GM12873 (cell line): ENCODE results near the gene NUDCD2.
A peak's percentile ranks its signal among the peaks of the same experiment; 100 is the strongest.

Source experiments
- CTCF ChIP-seq: IDR thresholded peaks from 2 replicates; pipeline ENCODE4 v1.5.1; 2012; ENCODE audit warnings: low read depth, mild to moderate bottlenecking, moderate library complexity, low read length, control low read depth; ENCODE audit not compliant: insufficient read depth; ENCODE audit errors: missing control alignments

Gene NUDCD2

GRCh38 chr5:163459819-163460561 lies at the start of gene NUDCD2:
Gene NUDCD2, minus strand, starts transcription at chr5:163460102. Its CDS starts 52 bp downstream, at chr5:163460050.
- TF ChIP-seq CTCF, result peak; percentile 25

- no peak for TF ChIP-seq CTCF
These were observed 49.5 kb upstream of the NUDCD2 start for GRCh38 chr5:163509291-163509951.

- TF ChIP-seq CTCF, result no peak
These were observed 48.9 kb upstream of the NUDCD2 start for GRCh38 chr5:163508753-163509152.

- no peak for TF ChIP-seq CTCF
These were observed 46.8 kb upstream of the NUDCD2 start for GRCh38 chr5:163506726-163507125.

- TF ChIP-seq CTCF, result no peak
These were observed 46.2 kb upstream of the NUDCD2 start for GRCh38 chr5:163506095-163506457.

- peak; percentile 56 for TF ChIP-seq CTCF
These were observed 45.6 kb upstream of the NUDCD2 start, which contains the start of gene MAT2B for GRCh38 chr5:163505368-163506094. Gene MAT2B, plus strand, starts transcription at chr5:163505619. Its CDS starts 68 bp downstream, at chr5:163505687.

- no peak for TF ChIP-seq CTCF
These were observed 45.1 kb upstream of the NUDCD2 start for GRCh38 chr5:163505049-163505367.
